Kidney tubule cell (primary cell): ENCODE results near the gene DAZAP2.

Experiments used
- DNase-seq: peaks from one replicate; pipeline ENCODE4 v3.0.0-alpha.2; 2018; ENCODE audit warnings: low spot score

DAZAP2 gene

GRCh38 chr12:51238510-51239334 is at the start of gene DAZAP2:
DAZAP2 (plus strand) TSS chr12:51238826; CDS start chr12:51238908, 82 bp downstream.
- peak; percentile 97 for DNase-seq

GRCh38 chr12:51189790-51190355 is 48.8 kb upstream of the DAZAP2 start:
- no peak for DNase-seq

- no peak for DNase-seq
Measured at GRCh38 chr12:51190820-51191219, 47.8 kb upstream of the DAZAP2 start.

GRCh38 chr12:51191516-51192283 is 46.9 kb upstream of the DAZAP2 start:
- no peak for DNase-seq

- no peak for DNase-seq
Measured at GRCh38 chr12:51192284-51192671, 46.3 kb upstream of the DAZAP2 start.

- no peak for DNase-seq
Measured at GRCh38 chr12:51195841-51196240, 42.8 kb upstream of the DAZAP2 start.

GRCh38 chr12:51196547-51196946 is 42.1 kb upstream of the DAZAP2 start:
- no peak for DNase-seq

GRCh38 chr12:51197736-51198567 is 40.7 kb upstream of the DAZAP2 start:
- no peak for DNase-seq

- no peak for DNase-seq
Measured at GRCh38 chr12:51198568-51199365, 39.9 kb upstream of the DAZAP2 start.

- no peak for DNase-seq
Measured at GRCh38 chr12:51199366-51199945, 39.2 kb upstream of the DAZAP2 start.

- DNase-seq: no peak
Measured at GRCh38 chr12:51200156-51200555, 38.5 kb upstream of the DAZAP2 start.

- DNase-seq: no peak
Measured at GRCh38 chr12:51200806-51201205, 37.8 kb upstream of the DAZAP2 start.

GRCh38 chr12:51202718-51203117 is 35.9 kb upstream of the DAZAP2 start:
- no peak for DNase-seq

GRCh38 chr12:51205350-51205749 is 33.3 kb upstream of the DAZAP2 start:
- DNase-seq: no peak

- no peak for DNase-seq
Measured at GRCh38 chr12:51208016-51208660, 30.5 kb upstream of the DAZAP2 start.

- DNase-seq: no peak
Measured at GRCh38 chr12:51209259-51209658, 29.4 kb upstream of the DAZAP2 start.

- DNase-seq: no peak
Measured at GRCh38 chr12:51210690-51211395, 27.8 kb upstream of the DAZAP2 start.

- DNase-seq: no peak
Measured at GRCh38 chr12:51214895-51215294, 23.7 kb upstream of the DAZAP2 start.

GRCh38 chr12:51216642-51217041 is 22.0 kb upstream of the DAZAP2 start:
- DNase-seq: no peak
